Measurements from ENCODE around the gene TMCC1. TPM values are rescaled to one million over a fixed set of nuclear protein-coding genes. Genes with fewer than 3 reads are reported as not detected.

TMCC1 gene
- total RNA-seq, 1 experiment from 2014 or later: 8.1 TPM

DNA sequence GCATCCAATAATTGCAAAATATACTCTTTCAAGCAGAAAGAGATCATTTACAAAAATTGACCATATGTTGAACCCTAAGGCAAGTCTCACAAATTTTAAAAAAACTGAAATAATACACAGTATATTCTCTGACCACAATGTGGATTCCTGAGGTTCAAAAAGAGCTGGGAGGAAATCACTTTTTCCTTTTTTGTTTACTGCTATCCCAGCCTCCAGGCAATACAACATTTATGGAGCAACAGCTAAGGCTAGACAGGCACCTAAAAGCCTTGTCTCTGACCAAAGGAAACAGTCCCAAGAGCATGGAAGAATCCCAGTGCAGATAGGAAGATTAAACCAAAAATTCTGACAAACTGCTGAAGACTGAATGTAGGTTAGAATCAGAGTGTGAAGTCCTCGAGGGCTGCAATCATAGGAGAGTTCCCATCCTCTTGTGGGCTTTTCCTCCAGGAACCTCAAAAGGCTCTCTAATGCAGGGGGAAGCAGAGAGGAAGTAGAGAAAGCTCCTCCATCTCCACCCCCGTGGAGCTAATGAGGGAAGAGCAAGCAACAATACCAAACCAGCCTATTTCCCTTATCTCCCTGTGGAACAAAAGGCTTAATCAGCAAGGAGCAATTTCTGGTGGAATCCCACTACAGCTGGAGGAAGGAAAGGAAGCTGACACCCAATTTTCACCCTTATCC is 57.0 kb downstream of the TMCC1 start:
- no peak for DNase-seq (ENCODE audit: low spot score)

DNA sequence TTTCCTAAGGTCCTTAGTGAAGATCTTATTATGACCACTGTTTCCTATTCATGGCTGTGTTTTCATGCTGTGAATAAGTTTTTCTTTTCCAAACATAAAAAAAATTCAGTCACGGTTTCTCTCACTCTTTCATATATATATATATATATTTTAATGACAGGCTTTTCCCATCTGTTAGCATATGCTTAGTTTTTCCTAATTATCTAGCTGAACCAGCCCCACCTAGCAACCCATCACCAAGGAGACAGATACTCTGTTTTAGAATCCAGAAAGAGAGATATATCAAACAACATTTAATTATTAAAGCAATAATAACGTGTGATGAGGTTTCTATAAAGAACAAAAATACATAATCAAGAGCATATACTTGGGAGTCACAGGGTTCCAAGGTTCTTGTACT is 58.3 kb downstream of the TMCC1 start:
- DNase-seq (ENCODE audit: low spot score): no peak

DNA sequence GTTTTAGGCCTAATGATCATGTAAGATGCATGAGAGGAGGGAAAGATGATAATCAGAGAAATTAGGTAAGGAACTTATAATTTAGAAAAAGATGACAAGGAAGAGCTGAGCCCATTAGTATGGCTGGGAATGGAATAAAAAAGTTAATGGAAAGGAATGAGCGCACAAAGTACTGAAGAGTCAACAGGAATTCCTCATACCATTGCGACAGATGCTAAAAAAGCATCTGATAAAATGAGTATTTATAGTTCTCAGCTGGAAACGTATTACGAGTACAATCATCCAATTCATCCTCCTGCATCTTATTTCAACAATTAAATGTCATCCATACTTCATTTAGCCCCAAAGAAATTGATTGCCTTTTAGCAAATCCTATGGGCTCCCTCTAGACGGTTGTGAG is 58.9 kb downstream of the TMCC1 start:
- no peak for DNase-seq (ENCODE audit: low spot score)

DNA sequence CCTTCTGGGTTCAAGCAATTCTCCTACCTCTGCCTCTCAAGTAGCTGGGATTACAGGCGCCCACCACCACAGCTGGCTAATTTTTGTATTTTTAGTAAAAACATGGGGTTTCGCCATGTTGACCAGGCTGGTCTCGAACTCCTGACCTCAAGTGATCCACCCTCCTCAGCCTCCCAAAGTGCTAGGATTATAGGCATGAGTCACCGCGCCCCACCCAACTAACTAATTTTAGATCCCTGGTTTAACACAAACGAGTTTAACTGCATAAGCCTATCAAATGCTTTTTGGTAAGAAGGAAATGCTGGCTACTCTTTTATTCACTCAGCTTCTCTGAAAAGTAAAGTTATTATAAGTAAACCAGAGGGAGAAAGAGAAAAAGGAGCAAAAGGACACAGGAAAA is 61.6 kb downstream of the TMCC1 start:
- peak; percentile 48 for DNase-seq (ENCODE audit: low spot score)

DNA sequence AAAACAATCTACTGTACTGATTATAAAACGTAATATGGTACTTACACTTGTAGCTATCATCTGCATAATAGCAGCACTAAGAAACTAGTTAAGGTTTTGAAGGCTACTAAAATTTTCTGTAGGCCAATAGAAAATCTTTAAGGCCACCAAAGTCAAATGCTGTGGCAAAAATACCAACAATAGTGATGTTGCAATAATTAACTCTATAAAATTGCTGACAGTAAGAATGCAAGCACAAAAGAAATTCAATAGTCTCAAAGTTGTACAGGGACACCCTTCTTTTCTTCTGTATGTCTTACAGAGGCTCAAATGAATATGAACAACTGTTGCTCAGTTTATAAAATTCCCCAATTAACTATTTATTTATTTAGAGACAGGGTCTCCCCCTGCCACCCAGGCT is 62.0 kb downstream of the TMCC1 start:
- no peak for DNase-seq (ENCODE audit: low spot score)

DNA sequence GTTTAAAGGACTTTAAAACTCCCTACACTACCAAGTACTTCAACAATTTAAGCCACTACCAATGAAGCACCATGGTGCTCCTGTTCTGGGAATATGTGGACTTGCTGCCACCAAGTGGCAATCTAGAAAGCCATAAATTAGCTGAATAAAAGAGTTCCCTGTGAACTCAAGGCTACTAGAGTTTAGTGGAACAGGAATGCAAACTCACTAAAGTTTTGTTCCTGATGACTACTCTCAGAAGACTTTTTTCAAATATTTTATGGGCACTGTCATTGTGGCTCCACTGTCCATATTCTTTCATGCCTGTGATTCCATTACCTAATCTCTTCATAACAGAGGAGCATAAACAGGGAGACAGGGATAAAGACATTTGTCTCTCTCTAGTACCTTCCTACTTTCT is 63.9 kb downstream of the TMCC1 start:
- peak; percentile 84 for DNase-seq (ENCODE audit: low spot score)

DNA sequence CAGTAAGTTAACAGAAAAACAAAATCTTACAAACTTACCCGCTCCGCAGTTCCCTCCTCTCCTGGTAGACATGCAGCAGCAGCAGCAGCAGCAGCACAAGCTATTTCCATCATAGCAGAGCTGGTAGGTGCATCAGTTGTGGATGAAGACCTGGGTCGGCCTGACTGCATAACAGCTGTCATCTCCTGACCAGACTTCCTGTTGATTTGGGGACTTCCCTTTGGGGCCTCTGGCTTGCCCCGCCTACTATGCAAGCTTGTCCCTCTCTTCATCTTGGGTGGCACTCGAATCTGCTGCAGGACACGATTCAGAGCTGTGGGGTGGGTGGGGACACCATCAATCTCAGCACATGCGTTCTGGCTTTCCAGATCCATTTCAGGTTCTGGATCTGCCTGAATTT is 65.7 kb downstream of the TMCC1 start:
- DNase-seq (ENCODE audit: low spot score): no peak

DNA sequence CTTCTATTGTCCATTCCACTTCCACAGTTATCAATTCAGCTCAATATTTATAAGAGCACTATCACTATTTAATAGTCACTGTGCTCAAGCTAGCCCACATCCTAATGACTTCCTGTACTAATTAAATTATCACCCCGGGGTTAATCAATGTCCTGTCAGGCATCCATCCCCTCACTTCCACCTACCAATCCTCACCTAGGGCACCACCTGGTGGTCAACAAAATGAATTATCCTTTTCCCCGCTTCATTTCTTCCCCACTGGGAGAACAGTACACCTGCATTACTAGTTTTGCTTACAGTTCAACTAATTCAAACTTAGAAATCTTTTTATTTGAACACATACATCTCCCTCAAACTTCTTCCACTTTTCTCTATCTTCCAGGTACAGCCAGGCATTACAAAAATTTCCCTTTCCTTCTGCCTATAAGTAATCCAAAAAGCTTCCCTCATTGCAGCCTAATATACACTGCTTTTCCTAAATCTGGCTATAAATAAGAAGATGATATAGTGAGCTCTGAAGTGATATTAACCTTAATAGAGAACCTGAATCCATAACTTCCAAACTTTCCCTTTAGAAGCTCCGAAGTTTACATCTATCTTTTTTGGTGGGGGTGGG is 68.5 kb downstream of the TMCC1 start:
- peak; percentile 84 for DNase-seq (ENCODE audit: low spot score)

DNA sequence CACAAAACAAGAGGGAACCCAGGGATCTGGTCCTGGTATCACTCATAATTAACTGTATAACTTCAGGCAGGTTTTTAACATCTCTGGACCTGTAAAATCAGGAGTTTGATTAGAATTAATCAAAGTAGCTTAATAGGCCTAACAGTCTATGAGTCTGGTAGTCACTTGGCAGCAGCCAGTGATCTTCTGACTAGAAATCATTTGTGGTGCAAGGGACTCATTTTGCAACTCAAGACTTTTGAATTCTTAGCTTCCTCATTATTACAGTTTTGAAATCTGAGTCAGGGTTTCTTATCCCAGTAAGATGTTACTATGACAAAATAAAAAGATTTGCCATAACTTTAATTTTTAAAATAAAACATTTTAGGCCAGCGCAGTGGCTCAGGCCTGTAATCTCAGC is 70.8 kb downstream of the TMCC1 start:
- DNase-seq (ENCODE audit: low spot score): no peak

DNA sequence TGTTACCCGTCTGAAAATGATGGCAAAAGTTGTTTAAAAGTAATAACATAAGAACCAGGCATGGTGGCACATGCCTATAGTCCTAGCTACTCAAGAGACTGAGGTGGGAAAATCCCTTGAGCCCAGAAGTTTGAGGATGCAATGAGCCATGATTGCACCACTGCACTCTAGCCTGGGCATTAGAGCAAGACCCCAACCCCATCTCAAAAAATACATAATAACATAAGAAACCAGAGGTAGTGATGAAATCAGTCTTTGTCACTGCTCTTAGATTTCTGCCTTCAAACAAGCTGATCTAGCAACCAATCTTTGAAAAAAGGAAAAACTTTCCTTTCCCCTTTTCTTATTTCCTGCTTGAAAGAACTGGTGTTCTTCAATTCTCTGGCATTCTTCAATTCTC is 71.3 kb downstream of the TMCC1 start:
- DNase-seq (ENCODE audit: low spot score): no peak

DNA sequence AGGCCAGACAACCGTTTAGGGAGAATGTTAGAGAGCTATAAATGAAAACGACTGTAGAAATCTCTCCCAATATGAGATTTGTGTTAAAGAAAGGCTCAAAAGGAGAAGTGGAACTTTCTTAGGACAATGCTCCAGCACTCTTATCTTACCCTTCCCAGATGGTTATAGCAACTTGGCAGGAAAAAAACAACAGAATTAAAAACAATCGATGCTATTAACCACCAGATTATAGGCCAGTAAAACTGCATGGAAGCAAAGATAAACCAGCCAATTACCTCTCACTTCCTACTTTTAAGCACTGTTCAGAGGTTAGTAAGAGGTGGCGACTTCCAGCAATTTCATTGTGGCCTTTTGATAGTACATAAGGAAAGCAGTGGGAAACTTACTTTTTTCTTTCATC is 72.9 kb downstream of the TMCC1 start:
- no peak for DNase-seq (ENCODE audit: low spot score)

DNA sequence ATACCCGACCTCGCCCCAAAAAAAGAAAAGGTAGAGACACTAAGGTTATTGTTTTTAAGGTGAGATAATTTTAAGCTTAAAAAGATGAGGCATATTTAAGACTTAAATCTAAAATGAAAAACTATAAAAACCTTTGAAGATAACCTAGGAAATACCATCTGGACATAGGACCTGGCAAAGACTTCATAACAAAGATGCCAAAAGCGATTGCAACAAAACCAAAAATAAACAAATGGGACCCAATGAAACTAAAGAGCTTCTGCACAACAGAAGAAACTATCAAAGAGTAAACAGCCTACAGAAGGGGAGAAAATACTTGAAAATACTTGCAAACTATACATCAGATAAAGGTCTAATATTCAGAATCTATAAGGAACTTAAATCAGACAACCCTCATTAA is 80.9 kb downstream of the TMCC1 start:
- no peak for DNase-seq (ENCODE audit: low spot score)

DNA sequence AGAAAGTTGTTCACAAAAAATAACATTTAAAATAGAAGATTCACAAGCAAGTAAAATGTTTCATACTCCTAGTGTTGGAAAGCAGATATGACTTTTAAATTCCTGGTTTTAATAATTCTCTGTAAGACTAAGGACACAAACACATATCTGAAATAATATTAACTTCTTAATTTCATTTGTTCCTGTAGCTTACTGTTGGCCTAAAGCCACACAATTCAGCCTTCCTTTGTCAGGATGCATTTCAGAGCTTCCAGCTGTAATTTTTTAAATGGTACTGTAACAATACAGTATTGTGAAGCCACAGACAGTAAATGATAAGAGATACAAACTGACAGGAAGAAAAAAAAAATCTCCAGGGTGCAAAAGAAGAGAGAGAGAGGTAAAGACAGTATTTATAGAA is 84.2 kb downstream of the TMCC1 start:
- no peak for DNase-seq (ENCODE audit: low spot score)

DNA sequence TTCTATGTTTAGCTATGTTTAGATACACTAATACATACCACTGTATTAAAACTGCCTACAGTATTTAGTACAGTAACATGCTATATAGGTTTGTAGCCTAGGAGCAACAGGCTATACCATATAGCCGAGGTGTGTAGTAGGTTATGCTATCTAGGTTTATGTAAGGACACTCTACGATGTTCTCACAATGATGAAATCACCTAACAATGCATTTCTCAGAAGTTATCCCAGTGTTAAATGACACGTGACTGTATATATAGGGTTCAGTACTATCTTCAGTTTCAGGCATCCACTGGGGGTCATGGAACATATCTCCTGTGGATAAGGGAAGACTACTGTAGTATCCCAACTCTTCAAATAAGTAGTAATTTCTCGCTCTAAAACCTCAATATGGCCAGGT is 97.4 kb downstream of the TMCC1 start:
- DNase-seq (ENCODE audit: low spot score): no peak

DNA sequence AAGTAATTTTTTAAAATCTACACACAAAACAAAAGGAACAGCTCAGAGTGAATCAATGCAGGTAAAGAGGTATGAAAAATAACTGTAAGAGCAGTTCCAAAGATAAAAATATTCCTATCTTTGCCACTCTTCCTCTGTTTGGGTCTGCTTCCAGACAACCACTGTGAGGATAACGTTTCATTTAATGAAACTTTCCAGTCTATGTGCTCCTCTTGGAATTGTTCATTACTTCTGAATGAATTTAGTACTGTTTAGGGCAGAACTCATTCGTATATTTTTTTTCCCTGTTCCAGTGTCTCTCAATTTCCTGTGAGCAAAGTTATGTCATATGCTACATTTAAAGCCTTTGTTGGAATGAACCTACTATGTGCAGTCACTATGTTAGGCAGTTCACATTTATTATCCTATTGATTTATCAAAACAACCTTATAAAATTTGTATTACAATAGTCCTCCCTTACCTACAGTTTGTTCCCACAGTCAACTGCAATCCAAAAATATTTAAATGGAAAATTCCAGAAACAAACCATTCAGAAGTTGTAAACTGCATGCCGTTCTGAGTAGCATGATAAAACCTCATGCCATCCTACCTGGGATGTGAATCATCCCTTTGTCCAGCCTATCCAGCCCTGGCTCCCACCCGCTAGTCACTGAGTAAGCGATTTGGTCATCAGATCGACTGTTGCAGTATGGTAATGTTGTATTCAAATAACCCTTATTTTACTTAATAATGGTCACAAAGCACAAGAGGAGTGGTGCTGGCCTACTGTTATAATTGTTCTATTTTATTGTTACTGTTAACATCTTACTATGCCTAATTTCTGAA is 98.1 kb downstream of the TMCC1 start:
- no peak for DNase-seq (ENCODE audit: low spot score)

DNA sequence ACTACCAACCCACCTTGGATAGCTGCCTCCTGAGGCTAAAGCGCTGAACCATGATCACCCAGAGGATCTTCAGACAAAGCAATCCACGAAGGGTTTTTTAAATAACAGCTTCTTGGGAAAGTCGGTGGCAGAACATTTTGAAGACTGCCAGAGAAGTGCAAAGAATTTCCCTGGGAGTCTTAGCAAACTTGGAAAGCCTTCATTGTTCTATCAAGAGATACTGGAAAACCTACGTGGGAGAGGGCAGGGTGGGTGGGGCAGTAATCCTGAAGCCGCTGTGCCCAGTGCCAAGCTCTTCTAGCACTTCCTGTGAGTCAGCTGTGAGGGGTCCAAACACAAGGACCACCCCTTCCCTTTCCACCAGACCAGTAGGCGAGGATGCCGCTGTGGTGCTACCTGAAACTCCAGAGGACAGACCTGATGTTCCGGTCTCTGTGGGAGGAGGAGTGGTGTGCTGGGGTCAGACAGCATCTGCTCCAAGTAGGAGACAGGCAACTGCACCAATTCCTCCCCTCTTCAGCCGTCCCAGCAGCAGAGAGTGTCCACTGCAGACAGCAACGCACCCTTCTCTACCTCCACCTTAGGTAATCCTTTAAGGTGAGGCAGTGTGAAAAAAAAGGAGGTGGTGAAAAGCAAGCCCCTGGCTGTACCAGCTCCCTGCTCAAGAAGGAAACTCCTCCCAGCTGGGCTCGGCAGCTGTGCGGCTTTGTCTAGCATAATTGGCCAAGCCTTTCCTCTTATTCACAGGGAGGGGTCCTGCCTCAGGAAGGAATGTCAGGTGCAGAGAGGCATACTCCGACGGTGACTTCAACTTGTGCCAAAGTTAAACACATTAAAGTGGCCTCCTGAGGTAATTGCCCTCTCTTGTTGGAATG is 99.0 kb downstream of the TMCC1 start:
- DNase-seq (ENCODE audit: low spot score): peak; percentile 89

DNA sequence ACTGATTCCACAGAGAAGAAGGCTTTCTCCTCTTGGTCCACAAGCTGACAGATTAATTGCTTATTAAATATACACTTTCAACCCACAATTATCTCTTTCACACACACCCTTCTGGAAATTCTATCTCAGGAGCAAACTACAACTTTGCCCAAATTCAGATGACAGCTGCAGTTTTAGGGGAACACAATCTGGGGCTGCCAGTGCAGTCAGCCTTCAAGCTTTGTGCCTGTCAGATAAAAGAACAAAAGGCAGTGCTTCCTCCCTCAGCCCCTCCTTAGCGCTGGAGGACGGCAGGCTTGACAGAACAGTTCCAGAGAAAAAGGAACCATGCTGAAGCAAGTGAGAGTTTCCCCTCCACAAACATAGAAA is 99.6 kb downstream of the TMCC1 start:
- DNase-seq (ENCODE audit: low spot score): peak; percentile 37

DNA sequence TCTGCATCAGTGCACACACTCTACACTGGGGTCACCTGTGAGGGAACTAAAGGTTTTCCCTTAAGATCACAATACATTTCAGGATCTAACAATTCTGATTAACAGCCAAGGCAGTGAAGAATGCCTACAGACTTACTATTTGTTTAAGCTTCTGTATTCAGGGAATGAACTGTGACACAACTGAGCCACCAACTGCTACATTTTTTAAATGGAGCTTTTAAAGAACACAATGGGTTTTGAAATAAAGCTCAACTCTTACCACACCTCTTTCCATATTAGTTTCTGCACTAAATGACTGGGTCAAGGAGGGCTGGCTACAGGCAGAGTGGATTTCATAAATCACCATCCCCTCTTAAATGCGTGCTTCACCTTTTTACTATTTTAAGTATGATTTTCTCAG is 100.2 kb downstream of the TMCC1 start:
- DNase-seq (ENCODE audit: low spot score): peak; percentile 16

DNA sequence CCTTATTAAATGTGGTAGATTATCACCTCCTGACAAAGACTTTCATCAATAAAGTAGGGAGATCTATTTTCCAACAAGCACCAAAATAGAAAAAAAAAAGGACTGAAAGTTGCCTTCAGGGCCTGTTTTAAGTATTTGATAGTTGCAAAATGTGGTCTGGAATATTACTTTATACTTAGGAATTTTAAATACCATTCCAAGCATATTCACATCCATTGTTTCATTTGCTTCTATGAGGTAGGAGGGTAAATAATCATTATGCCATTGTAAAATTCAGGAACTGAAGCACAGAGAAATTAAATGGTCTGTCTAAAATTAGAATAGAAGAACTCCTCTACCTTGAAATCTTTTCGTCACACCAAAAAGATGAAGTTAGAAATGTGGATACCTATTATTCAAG is 110.0 kb downstream of the TMCC1 start:
- no peak for DNase-seq (ENCODE audit: low spot score)

DNA sequence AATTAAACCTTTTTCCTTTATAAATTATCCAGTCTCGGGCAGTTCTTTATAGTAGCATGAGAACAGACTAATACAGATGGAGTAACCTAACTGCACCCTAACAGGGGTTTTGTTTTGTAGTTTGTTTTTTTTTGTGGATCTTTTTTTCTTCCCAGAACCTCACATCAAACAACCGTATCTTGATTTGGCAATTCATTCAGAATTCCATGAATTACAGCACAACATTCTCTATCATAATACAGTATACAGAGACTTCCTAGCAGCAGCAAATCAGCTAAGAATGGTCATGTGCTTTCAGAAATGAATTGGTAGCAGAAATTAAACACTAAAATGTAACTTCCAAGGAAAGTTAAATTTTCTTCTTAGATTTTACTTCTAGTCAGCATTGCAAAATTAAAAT is 114.6 kb downstream of the TMCC1 start:
- no peak for DNase-seq (ENCODE audit: low spot score)

DNA sequence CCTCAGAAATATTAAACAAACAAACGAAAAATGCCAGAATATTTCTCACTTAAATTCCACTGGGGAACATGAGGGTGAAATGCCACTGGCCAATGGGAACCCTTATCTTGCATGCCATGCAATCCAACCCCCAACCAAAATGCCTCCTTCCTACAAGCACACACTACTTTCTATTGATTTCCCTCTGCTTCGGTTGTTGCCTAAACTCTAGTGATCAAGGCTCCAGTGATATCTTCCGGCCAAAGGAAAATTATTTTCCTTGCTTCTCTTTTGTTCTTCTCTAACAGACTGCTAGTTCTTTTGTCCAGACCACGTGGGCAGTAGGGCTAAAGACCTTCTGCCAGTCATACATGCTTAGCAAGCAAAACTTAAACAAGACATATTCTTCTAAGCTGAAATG is 115.7 kb downstream of the TMCC1 start:
- DNase-seq (ENCODE audit: low spot score): no peak

DNA sequence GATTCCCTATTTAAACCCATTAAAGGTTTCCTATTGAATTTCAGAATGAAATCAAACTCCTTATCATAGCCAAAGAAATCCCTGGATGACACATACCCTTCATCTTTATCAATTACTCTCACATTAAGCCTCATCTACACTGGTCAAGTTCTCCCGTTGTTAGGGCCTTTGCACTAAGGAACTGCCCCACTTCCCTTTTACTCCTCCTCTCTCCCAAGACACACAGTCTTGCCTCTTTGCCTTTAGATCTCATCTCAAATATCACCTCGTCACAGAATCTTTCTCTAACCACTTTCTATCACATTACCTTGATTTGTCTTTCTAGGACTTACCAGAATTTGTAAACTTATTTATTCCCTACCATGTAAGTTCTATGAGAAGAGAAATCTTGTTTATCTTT is 117.6 kb downstream of the TMCC1 start:
- no peak for DNase-seq (ENCODE audit: low spot score)
